Smooth muscle cell (in vitro differentiated cells): Measurements from ENCODE around the gene NMUR2. TPM values are rescaled to one million over a fixed set of nuclear protein-coding genes. Genes with fewer than 3 reads are reported as not detected.
A peak's percentile ranks its signal among the peaks of the same experiment; 100 is the strongest.

Source experiments
- DNase-seq: peaks from one replicate; lab custom pipeline; 2025; ENCODE audit not compliant: unreplicated experiment; lab: John Stamatoyannopoulos, UW
- H2AFZ ChIP-seq: fragments of 200-600 bp; sonication (generic); 2 replicates; pipeline ENCODE4 v1.6.0; 2016; ENCODE audit warnings: antibody characterized with exemption, low read depth, mild to moderate bottlenecking
- H3F3A ChIP-seq: fragments of 200-600 bp; sonication (generic); 2 replicates; pipeline ENCODE4 v1.6.0; 2017; ENCODE audit warnings: antibody characterized with exemption, low read depth
- H3K27ac ChIP-seq: fragments of 200-600 bp; sonication (generic); 2 replicates; pipeline ENCODE4 v1.5.1; 2016; ENCODE audit warnings: low read depth, mild to moderate bottlenecking
- H3K27me3 ChIP-seq: fragments of 200-600 bp; sonication (generic); 2 replicates; pipeline ENCODE4 v1.6.1; 2016; ENCODE audit warnings: low read depth, mild to moderate bottlenecking
- H3K36me3 ChIP-seq: fragments of 200-600 bp; sonication (generic); 2 replicates; pipeline ENCODE4 v1.5.1; 2016; ENCODE audit warnings: low read depth
- H3K4me1 ChIP-seq: fragments of 200-600 bp; sonication (generic); 2 replicates; pipeline ENCODE4 v1.5.1; 2016; ENCODE audit warnings: low read depth
- H3K4me2 ChIP-seq: fragments of 200-600 bp; sonication (generic); 2 replicates; pipeline ENCODE4 v1.6.0; 2016; ENCODE audit warnings: mild to moderate bottlenecking
- H3K4me3 ChIP-seq: fragments of 200-600 bp; sonication (generic); 2 replicates; pipeline ENCODE4 v1.5.1; 2016; ENCODE audit warnings: mild to moderate bottlenecking
- H3K79me2 ChIP-seq: fragments of 200-600 bp; sonication (generic); 2 replicates; pipeline ENCODE4 v1.6.0; 2016; ENCODE audit warnings: low read depth, mild to moderate bottlenecking
- H3K9ac ChIP-seq: fragments of 200-600 bp; sonication (generic); 2 replicates; pipeline ENCODE4 v1.6.0; 2016; ENCODE audit warnings: low read depth
- H3K9me3 ChIP-seq: fragments of 200-600 bp; sonication (generic); replicated peaks from 2 replicates; pipeline ENCODE4 v1.5.1; 2016; ENCODE audit warnings: low read depth
- H4K20me1 ChIP-seq: fragments of 200-600 bp; sonication (generic); 2 replicates; pipeline ENCODE4 v1.6.0; 2016; ENCODE audit warnings: low read depth
- CTCF ChIP-seq: fragments of 200-600 bp; sonication (generic); IDR thresholded peaks from 2 replicates; pipeline ENCODE4 v1.5.1; 2017; ENCODE audit warnings: borderline replicate concordance, mild to moderate bottlenecking, antibody characterized with exemption; ENCODE audit not compliant: insufficient read depth, poor library complexity, severe bottlenecking
- WGBS: methylation state at CpG from one replicate; pipeline ENCODE4 v1.1.7; 2016; ENCODE audit warnings: low lambda C conversion rate; 5-methylcytosine and 5-hydroxymethylcytosine counted together
- polyA plus RNA-seq: library from polyadenylated mRNA; unstranded; fragments of >200 nt; fragmentation: Nextera tagmentation; extraction: Ambion mirVana; gene quantifications from 2 replicates; pipeline ENCODE4 v1.2.1, GENCODE V29; 2016
- total RNA-seq: library from RNA; depleted of rRNA; stranded (reverse); fragments of >200 nt; gene quantifications from 2 replicates; pipeline ENCODE4 v1.2.3, GENCODE V29; 2014

NMUR2 gene
- total and polyA plus RNA-seq, 2 experiments from 2014 or later, result not detected

- Histone ChIP-seq H3K4me1 (no peaks in the 10 kb centered on the region), H2AFZ (no peak overlapping the region), H3K36me3 (no peaks in the 10 kb centered on the region), H3K27ac (no peak overlapping the region), H4K20me1 (no peaks in the 10 kb centered on the region), H3K4me2 (no peak overlapping the region), H3K27me3 (no peaks in the 10 kb centered on the region), H3K9me3 (no peaks in the 10 kb centered on the region), H3K9ac (no peak overlapping the region), H3K4me3 (no peak overlapping the region), H3F3A (no peaks in the 10 kb centered on the region), H3K79me2 (no peaks in the 10 kb centered on the region)
- TF ChIP-seq CTCF, result no peak
- no peak for DNase-seq
- WGBS, result 93% methylated on average over 1 of the region's 1 CpG
Observed at GRCh38 chr5:152388610-152389009, 16.5 kb downstream of the NMUR2 start.

- Histone ChIP-seq H3K9me3 (no peaks in the 10 kb centered on the region), H3K27ac (no peak overlapping the region), H3K4me1 (peaks cover 7% of the 10 kb centered on the region), H3K4me2 (no peak overlapping the region), H3K9ac (no peak overlapping the region), H4K20me1 (no peaks in the 10 kb centered on the region), H3K36me3 (no peaks in the 10 kb centered on the region), H3K27me3 (no peaks in the 10 kb centered on the region), H3K4me3 (no peak overlapping the region), H3F3A (no peaks in the 10 kb centered on the region), H3K79me2 (no peaks in the 10 kb centered on the region), H2AFZ (no peak overlapping the region)
- no peak for TF ChIP-seq CTCF
- WGBS, result 90% methylated on average over 10 of the region's 10 CpGs
- DNase-seq, result no peak
Observed at GRCh38 chr5:152380415-152381123, 24.5 kb downstream of the NMUR2 start.

DNA sequence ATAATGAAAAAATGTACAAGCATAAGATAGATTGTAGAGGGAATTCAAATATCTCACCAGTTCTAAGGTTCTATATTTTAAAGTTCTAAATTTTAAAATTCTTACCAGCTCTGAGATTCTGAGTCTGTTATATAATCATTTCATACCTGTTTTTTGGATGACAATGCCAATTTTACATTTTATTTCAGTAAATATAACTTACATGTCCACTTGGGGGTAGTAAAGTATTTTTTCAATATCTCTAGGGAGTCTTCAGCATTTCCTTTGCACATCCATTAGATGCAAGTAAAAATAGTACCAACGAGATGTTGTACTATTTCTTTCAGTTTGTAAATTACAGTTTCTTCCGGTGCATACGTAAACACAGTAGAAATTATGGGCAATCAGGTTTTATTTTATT lies 25.7 kb downstream of the NMUR2 start:
- DNase-seq, result no peak
- Histone ChIP-seq H3K9ac (no peak overlapping the region), H3K36me3 (no peaks in the 10 kb centered on the region), H3K79me2 (no peaks in the 10 kb centered on the region), H3K4me1 (peaks cover 7% of the 10 kb centered on the region), H3K4me2 (peak overlapping the region; percentile 36), H3K27me3 (no peaks in the 10 kb centered on the region), H3K9me3 (no peaks in the 10 kb centered on the region), H2AFZ (no peak overlapping the region), H3K4me3 (no peak overlapping the region), H3K27ac (no peak overlapping the region), H3F3A (no peaks in the 10 kb centered on the region), H4K20me1 (no peaks in the 10 kb centered on the region)
- WGBS, result 88% methylated on average over 3 of the region's 3 CpGs
- peak; percentile 23 for TF ChIP-seq CTCF

DNA sequence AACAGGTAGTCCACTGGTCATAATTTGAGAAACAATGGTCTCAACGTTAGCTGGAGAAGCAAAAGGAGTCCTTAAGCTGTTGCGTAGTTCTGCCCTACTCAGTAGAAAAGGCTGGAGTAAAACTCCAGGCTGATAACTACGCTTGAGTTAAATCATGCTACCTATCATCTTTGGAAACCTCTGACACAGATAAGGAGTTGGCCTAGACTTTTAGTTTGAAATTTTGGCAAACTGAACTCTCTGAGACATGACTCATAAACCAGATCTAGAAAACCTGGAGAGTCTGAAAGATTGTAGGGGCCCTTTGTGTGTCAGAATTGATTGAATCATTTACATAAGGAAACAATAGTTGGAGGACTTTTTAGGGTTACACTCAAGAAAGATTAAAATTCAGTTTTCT lies 26.3 kb downstream of the NMUR2 start:
- Histone ChIP-seq H3K36me3 (no peaks in the 10 kb centered on the region), H3K9me3 (no peaks in the 10 kb centered on the region), H3K79me2 (no peaks in the 10 kb centered on the region), H2AFZ (no peak overlapping the region), H3K9ac (no peak overlapping the region), H3K27me3 (no peaks in the 10 kb centered on the region), H3K27ac (no peak overlapping the region), H3K4me3 (no peak overlapping the region), H3F3A (no peaks in the 10 kb centered on the region), H3K4me2 (peak overlapping the region; percentile 36), H4K20me1 (no peaks in the 10 kb centered on the region), H3K4me1 (peaks cover 7% of the 10 kb centered on the region)
- no peak for TF ChIP-seq CTCF
- no peak for DNase-seq
- 52% methylated on average over 3 of the region's 3 CpGs for WGBS
